Activated CD4-positive, alpha-beta T cell treated with anti-CD3 and anti-CD28 coated beads, Interleukin-2, amount 10 ng/mL, durations not matched to agents 24 days and 14 days (primary cell): ENCODE measurements around the gene ACTN1. TPM values are rescaled to one million over a fixed set of nuclear protein-coding genes. Genes with fewer than 3 reads are reported as not detected.
A peak's percentile ranks its signal among the peaks of the same experiment; 100 is the strongest.

Source experiments
- DNase-seq: peaks from one replicate; pipeline ENCODE4 v3.0.0; 2022
- H3K27ac Mint-ChIP-seq: one replicate; pipeline ENCODE4 v1.8.0; 2022; ENCODE audit warnings: mild to moderate bottlenecking, mixed read lengths
- H3K27me3 Mint-ChIP-seq: one replicate; pipeline ENCODE4 v1.8.0; 2022; ENCODE audit warnings: mixed read lengths
- H3K36me3 Mint-ChIP-seq: one replicate; pipeline ENCODE4 v1.8.0; 2022; ENCODE audit warnings: low read depth, mild to moderate bottlenecking, mixed read lengths
- H3K4me1 Mint-ChIP-seq: one replicate; pipeline ENCODE4 v1.8.0; 2021; ENCODE audit warnings: mixed read lengths
- H3K4me3 Mint-ChIP-seq: one replicate; pipeline ENCODE4 v1.8.0; 2022; ENCODE audit warnings: mild to moderate bottlenecking, moderate library complexity, mixed read lengths
- H3K9me3 Mint-ChIP-seq: one replicate; pipeline ENCODE4 v1.8.0; 2021; ENCODE audit warnings: mixed read lengths
- intact Hi-C: fragments of 100-400 bp; cut with micrococcal nuclease; formaldehyde crosslinking; loops from one replicate; pipeline ENCODE4 v1.15.1; 2023
- total RNA-seq: library from RNA; stranded (reverse); gene quantifications from 2 replicates; pipeline ENCODE4 v1.2.3, GENCODE V29; 2022

ACTN1 gene
- total RNA-seq, 1 donor from 2014 or later: 52.6 TPM

GRCh38 chr14:68878908-68879307 is 100.2 kb downstream of the ACTN1 start:
- no peaks in the 10 kb centered on the region for H3K4me1 Mint-ChIP-seq
- intact Hi-C loops: no loop called here
- no peak overlapping the region for H3K27ac Mint-ChIP-seq
- no peak for DNase-seq
- H3K9me3 Mint-ChIP-seq: no peaks in the 10 kb centered on the region
- no peaks in the 10 kb centered on the region for H3K27me3 Mint-ChIP-seq
- H3K4me3 Mint-ChIP-seq: no peak overlapping the region
- H3K36me3 Mint-ChIP-seq: peaks cover 18% of the 10 kb centered on the region

- no peaks in the 10 kb centered on the region for H3K4me1 Mint-ChIP-seq
- H3K4me3 Mint-ChIP-seq: no peak overlapping the region
- intact Hi-C loops: no loop called here
- no peaks in the 10 kb centered on the region for H3K9me3 Mint-ChIP-seq
- no peaks in the 10 kb centered on the region for H3K27me3 Mint-ChIP-seq
- peaks cover 23% of the 10 kb centered on the region for H3K36me3 Mint-ChIP-seq
- H3K27ac Mint-ChIP-seq: no peak overlapping the region
- DNase-seq: no peak
Measured at GRCh38 chr14:68877993-68878575, 101.0 kb downstream of the ACTN1 start.

- Mint-ChIP-seq H3K36me3 (peaks cover 21% of the 10 kb centered on the region), H3K27ac (no peak overlapping the region), H3K4me3 (no peak overlapping the region), H3K4me1 (no peaks in the 10 kb centered on the region), H3K27me3 (no peaks in the 10 kb centered on the region), H3K9me3 (no peaks in the 10 kb centered on the region)
- DNase-seq: no peak
- intact Hi-C loops: no loop called here
Measured at GRCh38 chr14:68876976-68877375, 102.1 kb downstream of the ACTN1 start.

GRCh38 chr14:68874746-68875155 is 104.4 kb downstream of the ACTN1 start:
- Mint-ChIP-seq H3K9me3 (no peaks in the 10 kb centered on the region), H3K4me1 (no peaks in the 10 kb centered on the region), H3K27me3 (no peaks in the 10 kb centered on the region), H3K27ac (no peak overlapping the region), H3K36me3 (peaks cover 20% of the 10 kb centered on the region), H3K4me3 (no peak overlapping the region)
- DNase-seq: no peak
- intact Hi-C loops: no loop called here

GRCh38 chr14:68873376-68873775 is 105.7 kb downstream of the ACTN1 start:
- H3K4me1 Mint-ChIP-seq: no peaks in the 10 kb centered on the region
- intact Hi-C loops: no loop called here
- H3K36me3 Mint-ChIP-seq: peaks cover 19% of the 10 kb centered on the region
- H3K4me3 Mint-ChIP-seq: no peak overlapping the region
- DNase-seq: no peak
- no peaks in the 10 kb centered on the region for H3K27me3 Mint-ChIP-seq
- H3K27ac Mint-ChIP-seq: no peak overlapping the region
- H3K9me3 Mint-ChIP-seq: no peaks in the 10 kb centered on the region

- DNase-seq: no peak
- intact Hi-C loops: no loop called here
- Mint-ChIP-seq H3K27ac (no peak overlapping the region), H3K27me3 (no peaks in the 10 kb centered on the region), H3K4me3 (no peak overlapping the region), H3K36me3 (peaks cover 17% of the 10 kb centered on the region), H3K4me1 (no peaks in the 10 kb centered on the region), H3K9me3 (no peaks in the 10 kb centered on the region)
Measured at GRCh38 chr14:68871392-68871791, 107.7 kb downstream of the ACTN1 start.

GRCh38 chr14:68866991-68867533 is 112.0 kb downstream of the ACTN1 start:
- peaks cover 9% of the 10 kb centered on the region for H3K36me3 Mint-ChIP-seq
- intact Hi-C loops: no loop called here

GRCh38 chr14:68865542-68865941 is 113.6 kb downstream of the ACTN1 start:
- DNase-seq: no peak
- H3K4me1 Mint-ChIP-seq: no peaks in the 10 kb centered on the region
- no peak overlapping the region for H3K27ac Mint-ChIP-seq
- no peaks in the 10 kb centered on the region for H3K27me3 Mint-ChIP-seq
- H3K9me3 Mint-ChIP-seq: peaks cover 5% of the 10 kb centered on the region
- H3K36me3 Mint-ChIP-seq: peaks cover 5% of the 10 kb centered on the region
- intact Hi-C loops: no loop called here
- H3K4me3 Mint-ChIP-seq: no peak overlapping the region

More at GRCh38 chr14:68866991-68867533, 112.0 kb downstream of the ACTN1 start:
- DNase-seq: no peak
- Mint-ChIP-seq H3K27ac (no peak overlapping the region), H3K27me3 (no peaks in the 10 kb centered on the region), H3K4me3 (no peak overlapping the region), H3K4me1 (no peaks in the 10 kb centered on the region), H3K9me3 (peaks cover 5% of the 10 kb centered on the region)

- H3K36me3 Mint-ChIP-seq: peaks cover 5% of the 10 kb centered on the region
- H3K4me3 Mint-ChIP-seq: no peak overlapping the region
- no peaks in the 10 kb centered on the region for H3K4me1 Mint-ChIP-seq
- intact Hi-C loops: loop anchor here (5.0 kb wide), 1 partner anchor 228 kb away; no protein-coding TSS in a partner anchor
- H3K27ac Mint-ChIP-seq: no peak overlapping the region
- H3K27me3 Mint-ChIP-seq: no peaks in the 10 kb centered on the region
- H3K9me3 Mint-ChIP-seq: peaks cover 5% of the 10 kb centered on the region
- DNase-seq: no peak
Measured at GRCh38 chr14:68864361-68864750, 114.7 kb downstream of the ACTN1 start.

GRCh38 chr14:68863610-68864360 is 115.3 kb downstream of the ACTN1 start:
- intact Hi-C loops: loop anchor here (1.0 to 5.0 kb wide), 2 partner anchors 229 to 244 kb away; no protein-coding TSS in a partner anchor
- no peaks in the 10 kb centered on the region for H3K27me3 Mint-ChIP-seq
- no peak for DNase-seq
- H3K27ac Mint-ChIP-seq: no peak overlapping the region
- H3K4me3 Mint-ChIP-seq: no peak overlapping the region
- no peaks in the 10 kb centered on the region for H3K4me1 Mint-ChIP-seq
- peaks cover 5% of the 10 kb centered on the region for H3K36me3 Mint-ChIP-seq
- peaks cover 5% of the 10 kb centered on the region for H3K9me3 Mint-ChIP-seq

GRCh38 chr14:68862954-68863594 is 116.0 kb downstream of the ACTN1 start:
- no peaks in the 10 kb centered on the region for H3K4me1 Mint-ChIP-seq
- intact Hi-C loops: loop anchor here (1.0 to 5.0 kb wide), 2 partner anchors 229 to 244 kb away; no protein-coding TSS in a partner anchor
- no peaks in the 10 kb centered on the region for H3K27me3 Mint-ChIP-seq
- peak; percentile 90 for DNase-seq
- H3K27ac Mint-ChIP-seq: no peak overlapping the region
- H3K4me3 Mint-ChIP-seq: no peak overlapping the region
- H3K9me3 Mint-ChIP-seq: peaks cover 5% of the 10 kb centered on the region
- peaks cover 5% of the 10 kb centered on the region for H3K36me3 Mint-ChIP-seq

GRCh38 chr14:68860771-68861170 is 118.3 kb downstream of the ACTN1 start:
- DNase-seq: no peak
- H3K9me3 Mint-ChIP-seq: peaks cover 4% of the 10 kb centered on the region
- H3K27me3 Mint-ChIP-seq: peaks cover 2% of the 10 kb centered on the region
- no peaks in the 10 kb centered on the region for H3K4me1 Mint-ChIP-seq
- H3K4me3 Mint-ChIP-seq: no peak overlapping the region
- H3K27ac Mint-ChIP-seq: no peak overlapping the region
- peaks cover 3% of the 10 kb centered on the region for H3K36me3 Mint-ChIP-seq
- intact Hi-C loops: loop anchor here (5.0 kb wide), 1 partner anchor 232 kb away; no protein-coding TSS in a partner anchor

- DNase-seq: no peak
Measured at GRCh38 chr14:68857516-68858070, 121.5 kb downstream of the ACTN1 start.

More at GRCh38 chr14:68857516-68858070, 121.5 kb downstream of the ACTN1 start:
- H3K27me3 Mint-ChIP-seq: peaks cover 2% of the 10 kb centered on the region
- H3K36me3 Mint-ChIP-seq: no peaks in the 10 kb centered on the region
- H3K9me3 Mint-ChIP-seq: no peaks in the 10 kb centered on the region
- no peak overlapping the region for H3K4me3 Mint-ChIP-seq
- no peak overlapping the region for H3K27ac Mint-ChIP-seq
- no peaks in the 10 kb centered on the region for H3K4me1 Mint-ChIP-seq
- intact Hi-C loops: no loop called here
